ENCODE data around the gene ELL.

GRCh38 chr19:18439910-18440237, 82.0 kb downstream of the ELL start:
- TF ChIP-seq POLR2A (IDR thresholded peaks at IDR 0.05) (no peak), CTCF (IDR thresholded peaks at IDR 0.05) (no peak), POLR2AphosphoS5 (IDR thresholded peaks at IDR 0.05) (no peak)

All from transverse colon (tissue), 4 donors.